Esophagus muscularis mucosa (tissue), 4 donors: Measurements from ENCODE around the gene COL4A3.

Source experiments
- EP300 ChIP-seq: sonication (generic); formaldehyde crosslinking; IDR thresholded peaks from one replicate; pipeline ENCODE4 v1.6.1; 2017; ENCODE audit warnings: antibody characterized with exemption
- POLR2A ChIP-seq: fragments of 450-650 bp; IDR thresholded peaks from one replicate; pipeline ENCODE4 v1.6.1; 2017; ENCODE audit warnings: antibody characterized with exemption, moderate library complexity, mild to moderate bottlenecking, low read depth
- POLR2AphosphoS5 ChIP-seq, 2 donors: sonication (generic); formaldehyde crosslinking; IDR thresholded peaks; one replicate each; pipeline ENCODE4 v1.6.1; 2017; ENCODE audit warnings: antibody characterized with exemption in 2 of 2
- TF ChIP-seq, protein P1 (sequence below), 3 experiments: fragments of 200-600 bp in 2 of 3; fragments of 450-650 bp in 1 of 3; sonication (generic) in 2 of 3; IDR thresholded peaks; one replicate each; pipeline ENCODE4 v1.5.1; 2017 to 2019; ENCODE audit warnings: antibody characterized with exemption in 3 of 3, mild to moderate bottlenecking in 2 of 3, moderate library complexity in 1 of 3

DNA sequence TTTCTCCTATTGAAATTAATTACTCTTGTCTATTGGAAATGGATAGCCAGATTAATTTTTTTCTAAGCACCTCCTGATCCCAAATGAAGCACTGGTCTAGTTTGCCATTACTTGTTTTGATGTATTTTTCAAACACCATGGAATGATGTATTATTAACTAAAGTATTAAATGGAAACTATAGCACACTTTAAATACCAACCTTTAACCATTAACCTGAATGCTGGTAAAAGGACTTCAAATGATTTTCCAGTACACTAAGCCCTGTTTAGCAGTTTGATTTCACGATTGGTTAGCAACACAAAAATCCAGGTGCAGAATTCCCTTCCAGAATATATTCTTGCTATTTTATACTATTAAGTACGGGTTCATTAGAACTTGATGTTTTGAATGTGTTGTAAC lies 37.3 kb downstream of the COL4A3 start:
- TF ChIP-seq, protein P1, sequence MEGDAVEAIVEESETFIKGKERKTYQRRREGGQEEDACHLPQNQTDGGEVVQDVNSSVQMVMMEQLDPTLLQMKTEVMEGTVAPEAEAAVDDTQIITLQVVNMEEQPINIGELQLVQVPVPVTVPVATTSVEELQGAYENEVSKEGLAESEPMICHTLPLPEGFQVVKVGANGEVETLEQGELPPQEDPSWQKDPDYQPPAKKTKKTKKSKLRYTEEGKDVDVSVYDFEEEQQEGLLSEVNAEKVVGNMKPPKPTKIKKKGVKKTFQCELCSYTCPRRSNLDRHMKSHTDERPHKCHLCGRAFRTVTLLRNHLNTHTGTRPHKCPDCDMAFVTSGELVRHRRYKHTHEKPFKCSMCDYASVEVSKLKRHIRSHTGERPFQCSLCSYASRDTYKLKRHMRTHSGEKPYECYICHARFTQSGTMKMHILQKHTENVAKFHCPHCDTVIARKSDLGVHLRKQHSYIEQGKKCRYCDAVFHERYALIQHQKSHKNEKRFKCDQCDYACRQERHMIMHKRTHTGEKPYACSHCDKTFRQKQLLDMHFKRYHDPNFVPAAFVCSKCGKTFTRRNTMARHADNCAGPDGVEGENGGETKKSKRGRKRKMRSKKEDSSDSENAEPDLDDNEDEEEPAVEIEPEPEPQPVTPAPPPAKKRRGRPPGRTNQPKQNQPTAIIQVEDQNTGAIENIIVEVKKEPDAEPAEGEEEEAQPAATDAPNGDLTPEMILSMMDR (IDR thresholded peaks at IDR 0.05), result no peak
- TF ChIP-seq POLR2AphosphoS5 (IDR thresholded peaks at IDR 0.05), result no peak
- TF ChIP-seq POLR2A, result no peak
- no peak for TF ChIP-seq EP300
